Caco-2 (cell line): ENCODE data around the gene RNF14. TPM values are rescaled to one million over a fixed set of nuclear protein-coding genes. Genes with fewer than 3 reads are reported as not detected.

Experiments
- BruUV-seq: library from RNA; stranded (reverse); fragments of 400-500 nt; replicated peaks from 2 replicates; lab custom pipeline; 2021; lab: Mats Ljungman, UMichigan
- CTCF ChIA-PET: fragments of 300-600 bp; sonication (Branson Sonifier 250); formaldehyde crosslinking; loops from one replicate; lab custom pipeline; 2022; ENCODE audit warnings: antibody characterized with exemption; lab: Charles Lee
- POLR2A ChIA-PET: fragments of 300-600 bp; sonication (Branson Sonifier 250); formaldehyde crosslinking; loops from one replicate; lab custom pipeline; 2022; ENCODE audit warnings: antibody characterized with exemption; lab: Charles Lee
- DNase-seq, 2 experiments: peaks; one replicate each; pipeline versions ENCODE4 v3.0.0 to v3.0.0-alpha.2; 2020 to 2022
- H3K27me3 ChIP-seq: replicated peaks from 2 replicates; pipeline ENCODE4 v1.6.0; 2011; ENCODE audit warnings: low read length; ENCODE audit not compliant: control insufficient read depth, insufficient read depth
- H3K36me3 ChIP-seq: 2 replicates; pipeline ENCODE4 v1.5.1; 2011; ENCODE audit warnings: low read length; ENCODE audit not compliant: control insufficient read depth, insufficient read depth
- H3K4me1 ChIP-seq: fragments of 250-450 bp; sonication (Bioruptor Pico); 2 replicates; pipeline ENCODE4 v1.5.1; 2020; ENCODE audit warnings: mild to moderate bottlenecking
- H3K4me3 ChIP-seq: 2 replicates; pipeline ENCODE4 v1.5.1; 2011; ENCODE audit warnings: low read depth, mild to moderate bottlenecking, control low read depth, low read length
- H3K9me3 ChIP-seq: fragments of 250-450 bp; sonication (Bioruptor Pico); 2 replicates; pipeline ENCODE4 v1.5.1; 2020; ENCODE audit warnings: mild to moderate bottlenecking, moderate library complexity
- H3K27ac Mint-ChIP-seq: one replicate; pipeline ENCODE4 v1.8.0; 2022; ENCODE audit warnings: mixed read lengths; ENCODE audit not compliant: unreplicated experiment
- H3K27me3 Mint-ChIP-seq: one replicate; pipeline ENCODE4 v1.8.0; 2022; ENCODE audit warnings: mixed read lengths; ENCODE audit not compliant: insufficient read depth, unreplicated experiment
- H3K36me3 Mint-ChIP-seq: one replicate; pipeline ENCODE4 v1.8.0; 2022; ENCODE audit warnings: mild to moderate bottlenecking, mixed read lengths; ENCODE audit not compliant: insufficient read depth, unreplicated experiment
- H3K4me1 Mint-ChIP-seq: one replicate; pipeline ENCODE4 v1.8.0; 2022; ENCODE audit warnings: low read depth, mixed read lengths; ENCODE audit not compliant: unreplicated experiment
- H3K4me3 Mint-ChIP-seq: one replicate; pipeline ENCODE4 v1.8.0; 2022; ENCODE audit warnings: mild to moderate bottlenecking, moderate library complexity, mixed read lengths; ENCODE audit not compliant: unreplicated experiment
- H3K9me3 Mint-ChIP-seq: one replicate; pipeline ENCODE4 v1.8.0; 2022; ENCODE audit warnings: mixed read lengths; ENCODE audit not compliant: unreplicated experiment
- CTCF ChIP-seq, 2 experiments: fragments of 200-600 bp in 1 of 2; IDR thresholded peaks; 1 replicate in 1 of 2; 2 replicates in 1 of 2; pipeline versions ENCODE4 v1.5.1 to v1.8.0; 2011 to 2022; ENCODE audit warnings: antibody characterized with exemption in 1 of 2, control low read depth in 1 of 2, inconsistent platforms in 1 of 2, low read depth in 1 of 2, low read length in 1 of 2, mild to moderate bottlenecking in 1 of 2, moderate library complexity in 1 of 2; ENCODE audit not compliant: insufficient read depth in 1 of 2, severe bottlenecking in 1 of 2, unreplicated experiment in 1 of 2
- intact Hi-C: fragments of 100-400 bp; cut with micrococcal nuclease; formaldehyde crosslinking; loops from one replicate; pipeline ENCODE4 v1.10.0; 2022; ENCODE audit not compliant: unreplicated experiment
- total RNA-seq: library from RNA; stranded (reverse); gene quantifications from 2 replicates; pipeline ENCODE4 v1.2.3, GENCODE V29; 2022

RNF14 gene
- total RNA-seq, 1 experiment from 2014 or later: 38.7 TPM

- Mint-ChIP-seq H3K4me3 (no peak overlapping the region), H3K4me1 (no peaks in the 10 kb centered on the region), H3K27me3 (no peaks in the 10 kb centered on the region), H3K36me3 (peaks cover 28% of the 10 kb centered on the region), H3K9me3 (no peaks in the 10 kb centered on the region), H3K27ac (no peak overlapping the region)
- DNase-seq: no peak
- Histone ChIP-seq H3K4me1 (no peaks in the 10 kb centered on the region), H3K9me3 (no peaks in the 10 kb centered on the region), H3K36me3 (peaks cover 1% of the 10 kb centered on the region; the same call in 1 of the 2 replicates), H3K4me3 (no peak overlapping the region), H3K27me3 (no peaks in the 10 kb centered on the region)
- intact Hi-C loops: no loop called here
- no peak for TF ChIP-seq CTCF (IDR thresholded peaks at IDR 0.05; ENCODE audit: insufficient read depth in 1 of 2, low read depth in 1 of 2, low read length in 1 of 2, severe bottlenecking in 1 of 2, unreplicated experiment in 1 of 2)
- CTCF ChIA-PET: no interaction called here
- no TSS peak for BruUV-seq
- POLR2A ChIA-PET: no interaction called here
Observed at GRCh38 chr5:142007237-142007544, 38.3 kb downstream of the RNF14 start.

- ChIA-PET POLR2A (no interaction called here), CTCF (no interaction called here)
- Histone ChIP-seq H3K36me3 (peaks cover 1% of the 10 kb centered on the region; the same call in 1 of the 2 replicates), H3K9me3 (no peaks in the 10 kb centered on the region), H3K4me3 (no peak overlapping the region), H3K27me3 (no peaks in the 10 kb centered on the region), H3K4me1 (no peaks in the 10 kb centered on the region)
- Mint-ChIP-seq H3K9me3 (no peaks in the 10 kb centered on the region), H3K27ac (no peak overlapping the region), H3K36me3 (peaks cover 37% of the 10 kb centered on the region), H3K4me3 (no peak overlapping the region), H3K27me3 (no peaks in the 10 kb centered on the region), H3K4me1 (no peaks in the 10 kb centered on the region)
- BruUV-seq: no TSS peak
- intact Hi-C loops: no loop called here
- no peak for TF ChIP-seq CTCF (IDR thresholded peaks at IDR 0.05; ENCODE audit: insufficient read depth in 1 of 2, low read depth in 1 of 2, low read length in 1 of 2, severe bottlenecking in 1 of 2, unreplicated experiment in 1 of 2)
- no peak for DNase-seq
Observed at GRCh38 chr5:142008813-142009212, 39.9 kb downstream of the RNF14 start.

- H3K9me3 Mint-ChIP-seq: no peaks in the 10 kb centered on the region
- BruUV-seq: no TSS peak
- no peak for TF ChIP-seq CTCF (IDR thresholded peaks at IDR 0.05; ENCODE audit: insufficient read depth in 1 of 2, low read depth in 1 of 2, low read length in 1 of 2, severe bottlenecking in 1 of 2, unreplicated experiment in 1 of 2)
- ChIA-PET CTCF (no interaction called here), POLR2A (no interaction called here)
- Histone ChIP-seq H3K27me3 (no peaks in the 10 kb centered on the region), H3K9me3 (no peaks in the 10 kb centered on the region), H3K4me3 (no peak overlapping the region), H3K36me3 (peaks cover 1% of the 10 kb centered on the region; the same call in 1 of the 2 replicates), H3K4me1 (peaks cover 2% of the 10 kb centered on the region; the same call in 1 of the 2 replicates)
- H3K4me3 Mint-ChIP-seq: no peak overlapping the region
- no peak for DNase-seq
- no peak overlapping the region for H3K27ac Mint-ChIP-seq
- no peaks in the 10 kb centered on the region for H3K27me3 Mint-ChIP-seq
- intact Hi-C loops: no loop called here
- peaks cover under 1% of the 10 kb centered on the region for H3K4me1 Mint-ChIP-seq
- peaks cover 30% of the 10 kb centered on the region for H3K36me3 Mint-ChIP-seq
Observed at GRCh38 chr5:142009886-142010285, 41.0 kb downstream of the RNF14 start.
